Measurements from ENCODE around the gene TMEM117.

Gene TMEM117

GRCh38 chr12:44397631-44398030 lies 561.8 kb downstream of the TMEM117 start:
- no peak for DNase-seq

- no peak for DNase-seq
These were observed 567.3 kb downstream of the TMEM117 start for GRCh38 chr12:44403185-44403584.

GRCh38 chr12:44405297-44405696 lies 569.4 kb downstream of the TMEM117 start:
- DNase-seq = no peak

GRCh38 chr12:44422559-44422958 lies 586.7 kb downstream of the TMEM117 start:
- DNase-seq = no peak

- DNase-seq = no peak
These were observed 592.9 kb downstream of the TMEM117 start for GRCh38 chr12:44428825-44429224.

- DNase-seq = no peak
These were observed 595.9 kb downstream of the TMEM117 start for GRCh38 chr12:44431647-44432343.

DNA sequence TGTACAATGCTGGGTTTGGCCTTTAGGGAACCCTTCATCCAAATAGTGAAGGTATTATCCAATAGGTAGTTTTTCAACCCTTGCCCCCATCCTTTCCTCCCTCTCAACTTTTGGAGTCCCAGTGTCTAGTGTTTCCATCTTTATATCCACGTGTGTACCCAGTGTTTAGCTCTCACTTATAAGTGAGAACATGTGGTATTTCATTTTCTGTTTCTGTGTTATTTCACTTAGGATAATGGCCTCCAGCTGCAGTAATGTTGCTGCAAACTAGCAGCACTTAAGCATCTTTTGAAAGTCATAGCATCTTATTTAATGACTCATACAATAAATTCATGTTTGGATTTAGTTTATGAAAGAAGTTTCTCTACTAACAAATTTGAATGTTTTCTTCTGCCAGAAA lies 597.8 kb downstream of the TMEM117 start:
- DNase-seq = no peak

- no peak for DNase-seq
These were observed 600.9 kb downstream of the TMEM117 start for GRCh38 chr12:44436756-44437155.
